Stimulated activated naive CD4-positive, alpha-beta T cell (primary cell): Measurements from ENCODE around the gene CCN2.

Experiments used
- DNase-seq, 6 experiments: peaks; one replicate each; lab custom pipeline; 2025; lab: John Stamatoyannopoulos, UW

The CCN2 gene

GRCh38 chr6:131950767-131951575, at the start of gene CCN2:
TSS of gene CCN2 (minus strand) at chr6:131951372. CDS start at chr6:131951172, 200 bp downstream.
- no peak for DNase-seq

- no peak for DNase-seq
These were observed 49.1 kb upstream of the CCN2 start for GRCh38 chr6:132000296-132000695.

GRCh38 chr6:131999545-132000146, 48.5 kb upstream of the CCN2 start:
- no peak for DNase-seq

GRCh38 chr6:131998255-131998982, 47.2 kb upstream of the CCN2 start:
- DNase-seq: no peak

GRCh38 chr6:131997429-131998153, 46.4 kb upstream of the CCN2 start:
- no peak for DNase-seq

- DNase-seq: no peak
These were observed 44.7 kb upstream of the CCN2 start for GRCh38 chr6:131995917-131996316.

- no peak for DNase-seq
These were observed 41.4 kb upstream of the CCN2 start for GRCh38 chr6:131992557-131992956.

- no peak for DNase-seq
These were observed 37.9 kb upstream of the CCN2 start for GRCh38 chr6:131989036-131989435.

GRCh38 chr6:131982740-131983259, 31.6 kb upstream of the CCN2 start:
- no peak for DNase-seq

GRCh38 chr6:131981624-131981978, 30.4 kb upstream of the CCN2 start:
- DNase-seq: no peak

GRCh38 chr6:131980791-131981623, 29.8 kb upstream of the CCN2 start:
- no peak for DNase-seq

- DNase-seq: no peak
These were observed 29.2 kb upstream of the CCN2 start for GRCh38 chr6:131980338-131980790.

- no peak for DNase-seq
These were observed 28.6 kb upstream of the CCN2 start for GRCh38 chr6:131979515-131980337.

GRCh38 chr6:131978522-131978921, 27.4 kb upstream of the CCN2 start:
- no peak for DNase-seq

- no peak for DNase-seq
These were observed 25.4 kb upstream of the CCN2 start for GRCh38 chr6:131976545-131977061.

GRCh38 chr6:131972741-131973140, 21.6 kb upstream of the CCN2 start:
- DNase-seq: no peak

- DNase-seq: no peak
These were observed 19.1 kb upstream of the CCN2 start for GRCh38 chr6:131970076-131970859.

- no peak for DNase-seq
These were observed 17.5 kb upstream of the CCN2 start for GRCh38 chr6:131968656-131969055.

- DNase-seq: no peak
These were observed 16.8 kb upstream of the CCN2 start for GRCh38 chr6:131967948-131968347.
